Vagina (tissue), 2 donors: ENCODE results near the gene RHBDL2. TPM values are rescaled to one million over a fixed set of nuclear protein-coding genes. Genes with fewer than 3 reads are reported as not detected.
A peak's percentile ranks its signal among the peaks of the same experiment; 100 is the strongest.

Experiments used
- DNase-seq, 2 donors: peaks; one replicate each; pipeline ENCODE4 v3.0.0-alpha.2; 2017; ENCODE audit errors: extremely low spot score in 2 of 2
- H3K27ac ChIP-seq: fragments of 200-600 bp; sonication (generic); one replicate; pipeline ENCODE4 v1.5.1; 2019
- H3K27me3 ChIP-seq: fragments of 200-600 bp; sonication (generic); one replicate; pipeline ENCODE4 v1.5.1; 2019
- H3K36me3 ChIP-seq, 2 donors: fragments of 200-600 bp; sonication (generic); one replicate each; pipeline ENCODE4 v1.5.1; 2017 to 2019
- H3K4me1 ChIP-seq: fragments of 200-600 bp; sonication (generic); one replicate; pipeline ENCODE4 v1.5.1; 2019
- H3K4me3 ChIP-seq, 2 donors: fragments of 200-600 bp; sonication (generic); 1 replicate in 1 of 2; 2 replicates in 1 of 2; pipeline ENCODE4 v1.5.1; 2016 to 2019
- H3K9me3 ChIP-seq: fragments of 200-600 bp; sonication (generic); one replicate; pipeline ENCODE4 v1.5.1; 2019
- CTCF ChIP-seq, 3 experiments: fragments of 450-650 bp in 2 of 3; fragments of 200-600 bp in 1 of 3; sonication (generic) in 1 of 3; IDR thresholded peaks; one replicate each; pipeline ENCODE4 v1.5.1; 2017 to 2019; ENCODE audit warnings: antibody characterized with exemption in 3 of 3, mild to moderate bottlenecking in 2 of 3, moderate library complexity in 2 of 3
- POLR2A ChIP-seq, 2 donors: fragments of 450-650 bp; IDR thresholded peaks; one replicate each; pipeline ENCODE4 v1.6.1; 2017; ENCODE audit warnings: antibody characterized with exemption in 2 of 2, mild to moderate bottlenecking in 2 of 2, moderate library complexity in 2 of 2
- POLR2AphosphoS5 ChIP-seq, 2 donors: sonication (generic); formaldehyde crosslinking; IDR thresholded peaks; one replicate each; pipeline ENCODE4 v1.9.0; 2017; ENCODE audit warnings: antibody characterized with exemption in 2 of 2, mild to moderate bottlenecking in 2 of 2, low read depth in 1 of 2; ENCODE audit not compliant: insufficient read depth in 1 of 2
- intact Hi-C: fragments of 100-400 bp; cut with DNase I; formaldehyde crosslinking; loops from one replicate; pipeline ENCODE4 v1.15.1; 2023
- total RNA-seq: library from RNA; depleted of rRNA; stranded (reverse); fragments of >200 nt; gene quantifications from one replicate; pipeline ENCODE4 v1.2.3, GENCODE V29; 2016

The RHBDL2 gene
- total RNA-seq, 1 donor from 2014 or later: 9.6 TPM

DNA sequence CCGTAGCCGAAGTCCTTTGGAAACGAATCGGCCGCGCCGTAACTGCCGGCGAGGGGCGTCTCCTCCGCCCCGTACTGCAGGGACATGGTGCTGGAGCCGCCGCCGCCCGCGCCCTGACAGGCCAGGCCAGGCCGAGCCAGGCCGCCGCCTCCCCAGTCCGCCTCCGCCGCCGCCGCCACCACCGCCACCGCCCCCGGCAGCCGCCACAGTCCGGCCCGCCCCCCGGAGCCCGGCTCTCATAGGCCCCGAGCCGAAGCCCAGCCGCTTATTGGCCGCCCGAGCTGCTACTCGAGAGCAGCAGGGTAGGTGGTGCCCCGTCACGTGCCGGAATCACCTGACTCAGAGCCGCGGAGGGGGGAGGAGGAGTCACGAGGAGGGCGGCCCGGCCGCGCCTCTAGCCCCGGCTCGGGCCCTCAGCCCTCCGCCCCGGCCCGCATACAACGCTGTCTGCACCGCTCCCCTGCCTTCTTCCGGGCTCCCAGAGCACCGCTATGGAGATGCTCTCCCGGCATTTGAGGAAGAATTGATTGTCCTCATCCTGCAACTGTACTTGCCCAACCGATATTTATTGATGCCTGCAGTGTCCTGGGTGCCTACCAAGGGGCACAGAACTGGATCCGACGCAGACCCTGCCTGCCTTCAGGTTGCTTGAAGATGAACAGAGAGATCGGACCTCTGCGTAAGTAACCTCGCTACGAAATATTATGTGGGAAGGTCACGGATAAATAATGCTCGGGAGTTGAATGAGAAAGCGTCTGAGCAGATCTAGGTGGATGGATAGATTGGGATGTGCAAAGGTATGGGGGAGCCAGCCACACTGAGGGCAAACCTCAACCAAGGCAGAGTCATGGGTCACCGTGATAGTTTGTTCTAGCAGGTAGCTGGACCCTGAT, 81.8 kb downstream of the RHBDL2 start, which contains the start of gene RRAGC:
Gene RRAGC (minus strand): TSS at position 212 of the 893 bp plus-strand sequence. CDS start 126 bp downstream, at position 86.
- no peaks in the 10 kb centered on the region for H3K9me3 ChIP-seq
- no peaks in the 10 kb centered on the region for H3K27me3 ChIP-seq
- peaks cover 66% of the 10 kb centered on the region for H3K4me1 ChIP-seq
- peak within 1 kb of the TSS; percentile 90 to 92 for H3K4me3 ChIP-seq
- peaks cover 4 to 18% of the 10 kb centered on the region in 2 donors for H3K36me3 ChIP-seq
- intact Hi-C loops: no loop called here
- TF ChIP-seq CTCF (IDR thresholded peaks at IDR 0.05) (no peak), POLR2A (IDR thresholded peaks at IDR 0.05) (peak in 1 of 2 donors; percentile 79), POLR2AphosphoS5 (IDR thresholded peaks at IDR 0.05; ENCODE audit: insufficient read depth in 1 of 2, low read depth in 1 of 2) (peak; percentile 89 to 92)
- DNase-seq: peak; percentile 99
- peak within 1 kb of the TSS; percentile 91 for H3K27ac ChIP-seq

DNA sequence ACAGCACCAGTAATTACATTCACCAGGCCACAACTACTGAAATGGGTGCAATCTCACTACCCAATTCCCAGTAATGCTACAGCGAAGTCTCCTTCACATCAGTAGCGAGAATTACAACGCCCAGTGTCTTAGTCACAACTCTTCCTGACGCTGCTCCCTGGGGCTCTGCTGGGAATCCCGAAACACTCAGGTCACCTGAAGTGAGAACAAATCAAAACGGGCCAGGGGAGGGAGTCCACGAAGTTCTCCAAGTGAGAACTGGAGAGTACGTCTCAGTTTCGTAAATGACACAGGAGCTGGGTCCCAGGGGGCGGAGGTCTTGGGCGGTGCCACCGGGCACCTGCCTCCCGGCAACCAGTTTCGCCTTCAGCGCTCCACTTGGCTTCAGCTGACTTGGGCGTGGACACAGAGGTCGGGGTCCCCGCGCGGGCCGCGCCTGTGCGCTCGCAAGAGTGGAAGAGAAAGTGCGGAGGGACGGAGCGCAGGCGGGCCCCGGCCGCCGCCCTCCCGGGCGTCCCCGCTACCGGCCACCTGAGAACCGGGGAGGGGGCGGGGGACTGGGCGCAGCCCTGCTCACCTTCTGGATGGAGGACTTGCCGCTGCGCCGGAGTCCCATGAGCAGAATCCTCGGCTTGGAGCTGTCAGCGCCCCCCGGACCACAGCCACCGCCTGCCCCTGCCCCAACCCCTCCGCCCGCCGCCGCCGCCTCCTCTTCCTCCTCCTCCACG, 82.6 kb downstream of the RHBDL2 start:
- Histone ChIP-seq H3K4me1 (peaks cover 66% of the 10 kb centered on the region), H3K27me3 (no peaks in the 10 kb centered on the region), H3K4me3 (peak overlapping the region; percentile 90 to 92), H3K36me3 (peaks cover 4 to 18% of the 10 kb centered on the region in 2 donors), H3K9me3 (no peaks in the 10 kb centered on the region), H3K27ac (peak overlapping the region; percentile 91)
- TF ChIP-seq CTCF (IDR thresholded peaks at IDR 0.05): no peak
- TF ChIP-seq POLR2AphosphoS5 (IDR thresholded peaks at IDR 0.05; ENCODE audit: insufficient read depth in 1 of 2, low read depth in 1 of 2): peak in 1 of 2 donors; percentile 51
- no peak for TF ChIP-seq POLR2A (IDR thresholded peaks at IDR 0.05)
- intact Hi-C loops: no loop called here
- DNase-seq: peak in 1 of 2 donors; percentile 88

- Histone ChIP-seq H3K27ac (no peak overlapping the region), H3K9me3 (no peaks in the 10 kb centered on the region), H3K4me1 (peaks cover 26% of the 10 kb centered on the region), H3K36me3 (peaks cover 4 to 63% of the 10 kb centered on the region in 2 donors), H3K27me3 (no peaks in the 10 kb centered on the region), H3K4me3 (no peak overlapping the region)
- TF ChIP-seq POLR2A (IDR thresholded peaks at IDR 0.05): no peak
- no peak for TF ChIP-seq POLR2AphosphoS5 (IDR thresholded peaks at IDR 0.05; ENCODE audit: insufficient read depth in 1 of 2, low read depth in 1 of 2)
- no peak for TF ChIP-seq CTCF (IDR thresholded peaks at IDR 0.05)
- intact Hi-C loops: no loop called here
- no peak for DNase-seq
Observed at GRCh38 chr1:38852780-38853179, 88.8 kb downstream of the RHBDL2 start.

- intact Hi-C loops: no loop called here
Observed at GRCh38 chr1:38848071-38848470, 93.6 kb downstream of the RHBDL2 start.

More at GRCh38 chr1:38848071-38848470, 93.6 kb downstream of the RHBDL2 start:
- H3K36me3 ChIP-seq: peaks cover under 1 to 66% of the 10 kb centered on the region in 2 donors
- H3K4me3 ChIP-seq: no peak overlapping the region
- H3K27me3 ChIP-seq: no peaks in the 10 kb centered on the region
- H3K27ac ChIP-seq: no peak overlapping the region
- H3K9me3 ChIP-seq: no peaks in the 10 kb centered on the region
- no peaks in the 10 kb centered on the region for H3K4me1 ChIP-seq
- TF ChIP-seq POLR2AphosphoS5 (IDR thresholded peaks at IDR 0.05; ENCODE audit: insufficient read depth in 1 of 2, low read depth in 1 of 2): no peak
- no peak for TF ChIP-seq POLR2A (IDR thresholded peaks at IDR 0.05)
- no peak for TF ChIP-seq CTCF (IDR thresholded peaks at IDR 0.05)
- no peak for DNase-seq
